Motor neuron (in vitro differentiated cells): Measurements from ENCODE around the gene FIP1L1. TPM values are rescaled to one million over a fixed set of nuclear protein-coding genes. Genes with fewer than 3 reads are reported as not detected.
A peak's percentile ranks its signal among the peaks of the same experiment; 100 is the strongest.
"Not testable (repeated sequence)": the region's sequence is repeated elsewhere in the genome, so short reads cannot be mapped to it uniquely, and the experiment has no call there.

Experiments used
- ATAC-seq, 8 experiments: fragments of 200-7000 bp; cut with Tn5 transposase; replicated peaks in 6 of 8; 2 replicates each; pipeline ENCODE4 v1.8.0; 2021; ENCODE audit warnings: mild to moderate bottlenecking in 8 of 8, moderate library complexity in 8 of 8
- H3K27ac ChIP-seq, 2 donors: fragments of 250-450 bp; sonication (Bioruptor Pico); 2 replicates each; pipeline ENCODE4 v1.9.0; 2021; ENCODE audit warnings: antibody characterized with exemption in 2 of 2, mild to moderate bottlenecking in 2 of 2, moderate library complexity in 1 of 2
- H3K4me1 ChIP-seq, 2 donors: fragments of 250-450 bp; sonication (Bioruptor Pico); replicated peaks in 1 of 2; 2 replicates each; pipeline ENCODE4 v1.6.1; 2021; ENCODE audit warnings: antibody characterized with exemption in 2 of 2, mild to moderate bottlenecking in 2 of 2, moderate library complexity in 1 of 2
- H3K4me3 ChIP-seq, 5 donors: fragments of 250-450 bp; sonication (Bioruptor Pico); 2 replicates each; pipeline ENCODE4 v1.9.0; 2021; ENCODE audit warnings: antibody characterized with exemption in 5 of 5, mild to moderate bottlenecking in 5 of 5, moderate library complexity in 4 of 5
- WGBS, 10 experiments: fragments of 450-650 bp; shearing (Covaris generic); methylation state at CpG; one replicate each; pipeline ENCODE4 v1.0.0; 2022; 5-methylcytosine and 5-hydroxymethylcytosine counted together
- in situ Hi-C, 9 experiments: fragments of 400-800 bp; cut with MboI; loops; one replicate each; pipeline ENCODE4 v1.15.0; 2021; ENCODE audit warnings: low sequenced_read_pairs in 9 of 9, low pct_unique_long_range_greater_than_20kb in 2 of 9; ENCODE audit not compliant: unreplicated experiment in 9 of 9
- total RNA-seq, 8 experiments: library from RNA; unstranded; fragments of 300-600 nt; gene quantifications; 2 replicates each; pipeline versions ENCODE4 v1.2.3 to v1.2.4, GENCODE V29; 2022

Gene FIP1L1
- total RNA-seq, 8 experiments from 2014 or later, result 49.1 to 84.2 (median 59.0) TPM

DNA sequence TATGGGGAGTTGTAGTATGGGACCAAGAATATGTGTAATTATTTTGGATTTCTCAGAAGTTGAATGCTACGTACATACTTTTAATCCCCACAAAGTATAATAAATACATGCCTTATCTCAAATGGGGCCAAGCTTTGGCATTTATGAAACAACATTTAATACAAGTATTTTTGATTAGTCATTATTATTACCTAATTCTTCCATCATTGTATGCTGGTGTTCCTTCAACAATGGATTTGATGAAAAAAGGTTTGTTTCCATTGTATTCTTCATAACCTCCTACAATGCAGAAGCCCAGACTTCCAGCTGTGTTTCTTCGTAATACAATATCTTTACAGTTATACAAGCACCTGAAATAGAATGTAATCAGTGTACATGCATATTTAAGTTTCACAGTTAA is 83.8 kb downstream of the FIP1L1 start:
- WGBS, 10 experiments, result 71 to 100% (median 100%) methylated on average over 1 to 2 of the region's 2 CpGs; no CpG with 5 or more reads in 1 of the 10 experiments
- no peaks in the 10 kb centered on the region for H3K4me1 ChIP-seq
- in situ Hi-C loops, result no loop called here
- H3K4me3 ChIP-seq, result no peak overlapping the region
- no peak for ATAC-seq
- no peak overlapping the region for H3K27ac ChIP-seq

DNA sequence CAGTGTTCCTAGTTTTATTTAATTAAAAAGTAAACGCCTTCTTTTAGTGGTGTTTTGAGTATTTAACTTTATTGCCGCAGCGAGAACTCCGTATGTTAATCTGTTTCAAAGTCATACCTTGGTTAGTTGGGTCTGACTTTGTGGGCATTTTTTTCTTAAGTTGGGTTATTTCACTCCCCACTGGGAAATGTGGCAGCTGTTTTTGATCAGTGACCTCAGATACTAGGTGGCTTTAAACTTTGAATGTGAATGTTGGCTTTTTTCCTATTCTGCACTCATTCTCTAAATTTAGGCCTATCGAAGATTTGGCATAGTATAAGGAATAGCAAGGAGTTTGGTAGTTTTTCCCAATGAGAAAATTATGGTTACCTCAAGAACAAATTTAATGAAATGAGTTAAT is 85.9 kb downstream of the FIP1L1 start:
- H3K27ac ChIP-seq, result no peak overlapping the region
- in situ Hi-C loops, result no loop called here

DNA sequence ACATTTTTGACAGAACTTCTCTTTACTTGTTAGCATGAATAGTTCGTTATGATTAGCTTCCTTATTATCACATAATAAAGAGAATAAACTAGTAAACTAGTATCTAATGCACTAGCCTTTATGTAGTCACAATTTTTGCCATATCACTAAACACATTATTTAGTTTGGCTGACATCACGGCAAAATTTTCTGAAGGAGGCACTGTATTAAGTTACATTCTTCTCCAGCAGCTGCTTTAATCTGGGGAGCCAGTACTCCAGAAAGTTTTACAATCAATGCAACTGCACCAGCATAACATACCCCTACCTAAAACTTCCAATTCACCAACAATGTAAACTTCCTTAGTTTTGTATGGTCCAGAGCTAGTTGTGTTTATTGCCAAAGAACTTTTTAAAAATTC is 87.8 kb downstream of the FIP1L1 start:
- Histone ChIP-seq H3K4me3 (no peak overlapping the region), H3K27ac (no peak overlapping the region), H3K4me1 (no peaks in the 10 kb centered on the region)
- in situ Hi-C loops, result no loop called here
- no peak for ATAC-seq
- 81 to 100% (median 95%) methylated on average over 1 to 2 of the region's 2 CpGs; no CpG with 5 or more reads in 1 of the 10 experiments for WGBS, 10 experiments

More for the DNA sequence above, 85.9 kb downstream of the FIP1L1 start:
- ATAC-seq, result no peak
- no peaks in the 10 kb centered on the region for H3K4me1 ChIP-seq
- WGBS, 10 experiments, result 62 to 100% (median 91%) methylated on average over 2 to 5 of the region's 5 CpGs
- no peak overlapping the region for H3K4me3 ChIP-seq

DNA sequence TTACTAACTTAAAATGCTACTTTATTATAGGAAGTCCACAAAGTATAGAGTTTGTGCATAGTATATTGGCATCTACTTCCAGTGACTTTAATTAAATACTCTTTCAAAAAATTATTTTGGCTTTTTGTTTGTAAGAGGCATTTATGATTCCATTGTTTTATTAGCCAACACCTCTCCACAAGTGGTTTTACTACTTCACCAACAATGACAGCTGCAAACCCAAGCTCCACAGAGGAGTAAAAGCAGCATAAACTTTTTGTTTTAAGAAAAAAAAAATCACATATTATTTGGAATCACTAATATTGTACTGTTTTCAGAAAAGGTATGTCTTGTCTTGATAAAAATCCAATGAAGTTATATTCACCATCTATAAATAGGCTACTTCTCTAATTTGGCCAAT is 88.5 kb downstream of the FIP1L1 start:
- ATAC-seq, result no peak
- no peak overlapping the region for H3K27ac ChIP-seq

DNA sequence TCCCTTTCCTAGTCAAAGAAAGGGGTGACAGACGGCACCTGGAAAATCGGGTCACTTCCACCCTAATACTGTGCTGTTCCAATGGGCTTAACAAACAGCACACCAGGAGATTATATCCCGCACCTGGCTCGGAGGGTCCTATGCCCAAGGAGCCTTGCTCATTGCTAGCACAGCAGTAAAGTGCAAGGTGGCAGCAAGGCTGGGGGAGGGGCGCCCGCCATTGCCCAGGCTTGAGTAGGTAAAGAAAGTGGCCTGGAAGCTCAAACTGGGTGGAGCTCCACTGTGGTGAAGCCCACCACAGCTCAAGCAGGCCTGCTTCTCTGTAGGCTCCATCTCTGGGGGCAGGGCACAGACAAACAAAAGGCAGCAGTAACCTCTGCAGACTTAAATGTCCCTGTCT is 89.1 kb downstream of the FIP1L1 start:
- H3K4me3 ChIP-seq, in situ Hi-C loops, H3K4me1 ChIP-seq, ATAC-seq, H3K27ac ChIP-seq: not testable (repeated sequence)
- WGBS, 10 experiments, result 89 to 100% (median 90%) methylated on average over 2 to 4 of the region's 6 CpGs; no CpG with 5 or more reads in 7 of the 10 experiments

More for the DNA sequence above, 88.5 kb downstream of the FIP1L1 start:
- H3K4me3 ChIP-seq, result no peak overlapping the region
- in situ Hi-C loops, result no loop called here
- no peaks in the 10 kb centered on the region for H3K4me1 ChIP-seq

DNA sequence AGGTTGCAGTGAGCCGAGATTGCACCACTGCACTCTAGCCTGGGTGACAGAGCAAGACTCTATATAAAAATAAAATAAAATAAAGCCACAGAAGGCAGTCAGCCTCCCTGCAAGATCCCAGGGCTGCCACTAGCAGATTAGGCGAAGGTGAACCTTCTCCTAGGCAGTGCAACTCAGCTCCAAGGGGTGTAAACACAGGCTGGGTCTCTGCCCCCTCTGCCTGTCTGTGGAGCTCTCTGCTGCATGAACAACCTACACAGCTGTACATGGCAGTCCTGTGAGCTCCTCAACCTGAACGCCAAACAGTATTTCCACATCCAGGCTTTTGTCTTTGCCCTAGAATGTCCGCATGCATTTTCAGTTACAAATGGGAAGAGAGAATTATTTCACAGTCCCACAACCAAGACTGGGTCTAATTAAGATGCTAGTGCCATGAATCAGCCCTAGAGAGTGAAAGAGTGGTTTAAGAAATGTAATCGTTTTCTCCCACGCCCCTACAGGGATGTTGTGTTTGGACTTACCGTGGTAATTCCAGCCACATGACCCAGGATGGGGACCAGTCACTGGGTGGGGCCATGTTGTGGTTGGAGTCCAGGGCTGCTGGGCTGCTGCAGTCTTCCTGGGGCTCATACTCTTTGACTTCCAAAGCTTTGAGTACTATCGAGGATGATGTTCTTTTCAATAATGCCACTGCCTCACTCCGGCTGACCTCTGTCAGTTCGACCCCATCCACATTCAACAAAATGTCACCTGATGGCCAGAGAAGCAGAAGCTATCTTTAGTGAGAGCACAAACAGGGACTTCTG is 99.0 kb downstream of the FIP1L1 start:
- WGBS, 10 experiments, result 4 to 94% (median 71%) methylated on average over 1 to 8 of the region's 10 CpGs; no CpG with 5 or more reads in 2 of the 10 experiments
- no peak overlapping the region for H3K27ac ChIP-seq
- H3K4me3 ChIP-seq, result no peak overlapping the region
- peak in 3 of 8 experiments; percentile 34 to 91 (median 88) for ATAC-seq
- in situ Hi-C loops, result no loop called here
- no peaks in the 10 kb centered on the region for H3K4me1 ChIP-seq

DNA sequence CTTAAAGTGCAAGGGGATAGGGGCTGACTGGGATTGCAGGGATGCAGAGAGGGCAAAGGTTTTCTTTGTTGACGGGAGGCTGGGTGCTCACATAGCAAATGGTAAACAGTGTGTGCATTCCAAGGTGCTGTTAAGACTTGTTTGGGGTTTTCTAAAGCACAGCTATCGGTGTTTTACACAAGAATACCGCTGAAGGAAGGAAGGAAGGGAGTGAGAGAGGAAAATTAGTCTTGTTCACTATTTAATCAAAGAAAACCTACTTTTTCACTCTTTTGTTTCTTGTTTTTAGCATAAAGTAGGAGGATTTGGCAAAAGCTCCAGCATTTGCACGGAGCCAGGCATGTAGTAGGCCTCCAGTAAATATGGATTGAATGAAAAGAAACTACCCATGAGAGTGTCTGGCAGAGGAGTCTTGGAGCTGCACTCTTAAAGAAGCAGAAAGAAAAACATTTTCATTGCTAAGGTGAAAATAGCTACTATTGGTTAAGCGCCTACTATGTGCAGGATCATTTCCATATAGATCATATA is 99.7 kb downstream of the FIP1L1 start:
- no peak overlapping the region for H3K4me3 ChIP-seq
- in situ Hi-C loops, result no loop called here
- H3K4me1 ChIP-seq, result no peaks in the 10 kb centered on the region
- WGBS, 10 experiments, result 32 to 100% (median 58%) methylated on average over 1 to 5 of the region's 5 CpGs
- ATAC-seq, result peak in 1 of 8 experiments; percentile 2
- no peak overlapping the region for H3K27ac ChIP-seq

DNA sequence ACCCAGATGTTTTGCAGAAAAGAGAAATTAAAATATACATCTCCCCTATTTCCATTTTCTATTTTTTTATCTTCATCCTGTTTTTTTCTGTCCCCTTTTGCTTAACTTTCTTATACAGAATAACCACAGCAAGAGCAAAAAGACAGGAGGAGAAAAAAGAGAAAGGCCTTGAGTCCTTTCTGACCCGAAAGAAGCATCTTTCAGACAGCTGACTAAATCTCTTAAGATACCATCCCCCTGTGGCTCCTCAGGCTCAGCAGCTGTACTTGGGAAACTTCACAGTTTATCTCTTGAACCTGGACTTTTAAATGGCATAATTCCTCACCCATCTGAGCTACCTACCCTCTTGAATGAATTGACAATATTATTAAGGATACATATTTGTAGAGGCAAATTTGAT is 100.2 kb downstream of the FIP1L1 start:
- in situ Hi-C loops, result no loop called here
- no peak for ATAC-seq
- Histone ChIP-seq H3K4me3 (no peak overlapping the region), H3K27ac (no peak overlapping the region), H3K4me1 (no peaks in the 10 kb centered on the region)
- 33 to 100% (median 100%) methylated on average over 1 of the region's 1 CpG; no CpG with 5 or more reads in 1 of the 10 experiments for WGBS, 10 experiments

DNA sequence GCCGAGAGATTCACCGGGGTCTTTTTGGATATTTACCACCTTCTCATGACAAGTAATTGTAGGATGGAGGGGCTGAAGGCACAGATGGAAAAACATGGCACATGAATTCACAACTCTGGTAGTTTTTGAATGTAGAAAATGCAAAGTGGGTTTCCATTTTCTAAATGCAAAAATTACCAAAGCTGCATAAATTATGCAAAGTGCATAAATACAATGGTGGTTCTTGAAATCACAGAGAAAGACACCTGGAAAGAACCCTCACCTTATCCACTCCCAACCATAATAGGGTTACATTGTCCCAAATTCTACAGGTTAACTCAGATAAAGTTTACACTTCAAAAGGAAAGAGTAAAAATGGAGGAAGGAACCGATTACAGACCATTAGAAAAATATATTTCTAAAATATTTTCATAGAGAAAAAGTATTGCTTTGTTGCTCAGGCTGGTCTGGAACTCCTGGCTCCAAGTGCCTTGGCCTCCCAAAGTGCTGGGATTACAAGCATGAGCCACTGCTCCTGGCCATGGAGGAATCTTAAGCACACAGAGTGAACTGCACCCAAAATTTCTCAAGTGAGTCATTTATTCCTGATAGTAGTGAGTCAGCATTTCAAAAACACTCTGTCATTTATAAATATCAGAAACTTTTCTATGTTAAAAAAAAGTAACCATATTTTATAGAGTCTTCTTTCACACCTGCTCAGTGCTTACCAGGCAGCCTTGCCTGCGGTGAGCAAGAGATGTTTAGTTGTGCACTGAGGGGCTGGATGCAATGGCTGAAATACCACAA is 101.4 kb downstream of the FIP1L1 start:
- 45 to 100% (median 90%) methylated on average over 1 to 4 of the region's 4 CpGs; no CpG with 5 or more reads in 1 of the 10 experiments for WGBS, 10 experiments
- in situ Hi-C loops, result no loop called here
- no peak overlapping the region for H3K4me3 ChIP-seq
- peak in 2 of 8 experiments; percentile 31 to 49 for ATAC-seq
- no peak overlapping the region for H3K27ac ChIP-seq
- H3K4me1 ChIP-seq, result no peaks in the 10 kb centered on the region

DNA sequence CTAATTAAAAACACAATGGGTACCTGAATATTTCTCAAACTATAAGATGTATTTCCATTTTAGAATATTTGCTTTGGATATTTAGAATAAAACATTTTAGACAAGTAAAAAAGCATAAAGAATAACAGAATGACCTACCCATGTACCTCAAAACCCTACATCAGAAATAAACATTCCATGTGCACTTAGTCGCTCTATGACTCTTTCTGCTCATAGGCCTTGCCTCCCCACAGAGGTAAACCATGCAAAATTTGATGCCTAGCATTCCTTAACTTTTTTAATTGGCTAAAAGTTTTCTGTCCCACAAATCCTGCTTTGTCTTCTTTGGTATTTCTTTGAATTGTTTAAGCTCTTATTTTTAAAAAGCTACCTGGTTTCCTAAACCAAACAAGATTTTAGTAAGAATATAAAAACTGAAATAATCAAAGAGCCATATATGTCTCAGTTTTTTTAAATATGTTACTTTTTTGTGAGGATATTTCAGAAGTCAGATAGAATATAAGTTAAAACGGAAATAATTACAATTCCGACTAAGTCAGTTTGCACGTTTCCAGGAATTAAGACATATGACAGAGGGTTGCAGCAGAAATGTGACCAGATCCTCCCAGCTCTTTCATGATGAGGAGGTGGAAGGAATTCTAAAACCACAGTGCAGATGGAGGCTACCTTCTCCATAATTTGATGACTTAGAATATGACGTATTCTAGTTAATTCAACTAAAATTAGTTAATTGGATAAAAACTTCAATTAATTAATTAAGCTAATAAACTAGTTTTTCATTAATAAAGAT is 102.5 kb downstream of the FIP1L1 start:
- ATAC-seq, result no peak
- Histone ChIP-seq H3K4me1 (no peaks in the 10 kb centered on the region), H3K27ac (no peak overlapping the region), H3K4me3 (no peak overlapping the region)
- 62 to 100% (median 92%) methylated on average over 1 to 5 of the region's 5 CpGs for WGBS, 10 experiments
- in situ Hi-C loops, result no loop called here

DNA sequence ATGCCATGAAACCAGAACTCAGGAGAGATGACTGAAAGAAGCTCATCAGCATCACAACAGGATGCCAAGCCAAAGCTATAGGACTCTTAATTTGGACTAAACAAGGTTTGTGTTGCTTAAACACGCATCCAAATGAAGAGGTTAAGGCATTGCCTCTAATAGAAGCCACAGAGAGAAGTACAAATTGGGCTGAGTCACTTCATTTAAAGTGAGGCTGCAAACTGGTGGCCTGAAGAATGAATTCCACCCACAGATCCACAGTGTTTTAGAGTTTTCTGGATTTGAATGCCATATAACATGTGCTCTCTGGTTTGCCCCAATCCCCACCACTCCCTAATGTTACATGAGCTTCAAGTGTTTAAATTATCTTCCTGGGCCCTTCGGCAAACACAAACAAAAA is 103.5 kb downstream of the FIP1L1 start:
- Histone ChIP-seq H3K4me1 (no peaks in the 10 kb centered on the region), H3K27ac (no peak overlapping the region), H3K4me3 (no peak overlapping the region)
- in situ Hi-C loops, result no loop called here
- ATAC-seq, result no peak
- 67 to 100% (median 80%) methylated on average over 1 to 2 of the region's 2 CpGs; no CpG with 5 or more reads in 3 of the 10 experiments for WGBS, 10 experiments

DNA sequence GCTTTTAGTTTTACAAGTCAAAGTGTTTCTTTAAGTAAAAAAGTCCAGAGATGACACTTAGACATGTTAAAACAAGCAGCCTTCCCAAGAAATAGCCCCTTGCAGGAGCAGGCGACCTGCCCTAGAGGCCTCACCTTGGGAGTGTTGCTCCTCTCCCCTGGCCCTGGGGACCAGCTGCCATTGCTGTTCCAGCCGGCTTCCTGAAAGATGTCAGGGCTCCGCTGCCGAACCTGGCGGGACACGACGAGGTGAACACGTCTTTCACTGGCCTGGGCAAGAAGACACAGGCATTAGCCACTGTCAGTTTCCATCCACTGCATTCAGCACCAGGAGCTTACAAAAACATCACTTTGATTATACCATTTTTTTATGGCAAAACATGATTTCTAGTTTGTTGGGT is 104.1 kb downstream of the FIP1L1 start:
- in situ Hi-C loops, result no loop called here

More for the DNA sequence above, 104.1 kb downstream of the FIP1L1 start:
- H3K4me3 ChIP-seq, result no peak overlapping the region
- H3K27ac ChIP-seq, result no peak overlapping the region
- no peak for ATAC-seq
- no peaks in the 10 kb centered on the region for H3K4me1 ChIP-seq
- 80 to 100% (median 98%) methylated on average over 1 to 5 of the region's 8 CpGs; no CpG with 5 or more reads in 4 of the 10 experiments for WGBS, 10 experiments
